GM18868 (cell line): ENCODE measurements around the gene RNF220.

Experiments used
- ATAC-seq: cut with Tn5 transposase; IDR thresholded peaks from one replicate; pipeline ENCODE4 v1.9.1; 2021; ENCODE audit warnings: mild to moderate bottlenecking, moderate library complexity; ENCODE audit not compliant: unreplicated experiment

The RNF220 gene

GRCh38 chr1:44605914-44606615 is 201.0 kb downstream of the RNF220 start:
- ATAC-seq: no peak

GRCh38 chr1:44606701-44607281 is 201.7 kb downstream of the RNF220 start:
- ATAC-seq: no peak

- no peak for ATAC-seq
Observed at GRCh38 chr1:44608141-44608540, 203.1 kb downstream of the RNF220 start.

GRCh38 chr1:44609412-44609767 is 204.3 kb downstream of the RNF220 start:
- ATAC-seq: no peak

GRCh38 chr1:44609768-44610526 is 204.9 kb downstream of the RNF220 start:
- ATAC-seq: no peak

GRCh38 chr1:44610527-44611148 is 205.6 kb downstream of the RNF220 start:
- no peak for ATAC-seq

GRCh38 chr1:44611419-44611818 is 206.4 kb downstream of the RNF220 start:
- ATAC-seq: no peak

- no peak for ATAC-seq
Observed at GRCh38 chr1:44611866-44612265, 206.8 kb downstream of the RNF220 start.

GRCh38 chr1:44613941-44614340 is 208.9 kb downstream of the RNF220 start:
- no peak for ATAC-seq

- ATAC-seq: no peak
Observed at GRCh38 chr1:44616284-44616990, 211.4 kb downstream of the RNF220 start.

- no peak for ATAC-seq
Observed at GRCh38 chr1:44616991-44617702, 212.1 kb downstream of the RNF220 start.

GRCh38 chr1:44617703-44618029 is 212.6 kb downstream of the RNF220 start:
- ATAC-seq: no peak

GRCh38 chr1:44619261-44619900 is 214.3 kb downstream of the RNF220 start:
- ATAC-seq: no peak

- ATAC-seq: no peak
Observed at GRCh38 chr1:44620072-44620471, 215.0 kb downstream of the RNF220 start.

- ATAC-seq: no peak
Observed at GRCh38 chr1:44621841-44622286, 216.8 kb downstream of the RNF220 start.

GRCh38 chr1:44624268-44624901 is 219.3 kb downstream of the RNF220 start:
- no peak for ATAC-seq

GRCh38 chr1:44625348-44625747 is 220.3 kb downstream of the RNF220 start:
- ATAC-seq: no peak

- ATAC-seq: no peak
Observed at GRCh38 chr1:44628962-44629756, 224.1 kb downstream of the RNF220 start.

- no peak for ATAC-seq
Observed at GRCh38 chr1:44630116-44630515, 225.1 kb downstream of the RNF220 start.
